ENCODE data around the gene MMEL1. TPM values are rescaled to one million over a fixed set of nuclear protein-coding genes. Genes with fewer than 3 reads are reported as not detected.

Gene MMEL1
- total RNA-seq, 1 donor from 2014 or later: 3.4 TPM

DNA sequence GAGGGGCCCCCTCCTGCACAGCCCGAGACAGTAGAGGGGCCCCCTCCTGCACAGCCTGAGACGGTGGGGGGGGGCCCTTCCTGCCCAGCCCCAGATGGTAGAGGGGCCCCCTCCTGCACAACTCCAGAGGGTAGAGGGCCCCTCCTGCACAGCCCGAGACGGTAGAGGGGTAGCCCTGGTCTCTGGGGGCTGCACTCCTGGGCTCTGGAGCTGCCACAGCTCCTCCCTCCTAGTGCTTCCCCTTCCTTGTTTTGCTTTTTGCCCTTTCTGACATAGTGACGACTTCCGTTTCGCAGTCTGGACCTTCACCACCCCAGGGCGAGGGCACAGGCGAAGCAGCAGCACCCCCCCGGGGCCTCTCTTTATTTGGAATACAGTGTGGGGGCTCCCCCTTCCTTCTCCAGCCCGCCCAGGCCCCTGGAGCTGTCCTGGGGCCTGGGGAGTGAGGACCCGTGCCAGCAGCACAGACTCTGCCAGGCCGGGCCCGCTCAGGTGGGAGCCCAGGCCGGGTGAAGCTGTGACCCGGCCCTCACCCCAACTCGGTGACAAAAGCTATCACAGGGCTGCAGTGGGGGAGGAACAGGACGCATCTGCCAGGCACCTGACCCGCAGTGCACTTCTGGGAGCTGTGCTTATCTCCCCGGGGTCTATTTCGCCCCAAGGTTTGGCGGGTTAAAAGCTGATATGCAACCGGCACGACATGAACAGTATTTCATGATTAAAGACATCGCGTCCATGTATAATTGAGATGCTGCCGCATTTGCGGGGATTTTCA is 47.3 kb downstream of the MMEL1 start:
- TF ChIP-seq, protein P1, sequence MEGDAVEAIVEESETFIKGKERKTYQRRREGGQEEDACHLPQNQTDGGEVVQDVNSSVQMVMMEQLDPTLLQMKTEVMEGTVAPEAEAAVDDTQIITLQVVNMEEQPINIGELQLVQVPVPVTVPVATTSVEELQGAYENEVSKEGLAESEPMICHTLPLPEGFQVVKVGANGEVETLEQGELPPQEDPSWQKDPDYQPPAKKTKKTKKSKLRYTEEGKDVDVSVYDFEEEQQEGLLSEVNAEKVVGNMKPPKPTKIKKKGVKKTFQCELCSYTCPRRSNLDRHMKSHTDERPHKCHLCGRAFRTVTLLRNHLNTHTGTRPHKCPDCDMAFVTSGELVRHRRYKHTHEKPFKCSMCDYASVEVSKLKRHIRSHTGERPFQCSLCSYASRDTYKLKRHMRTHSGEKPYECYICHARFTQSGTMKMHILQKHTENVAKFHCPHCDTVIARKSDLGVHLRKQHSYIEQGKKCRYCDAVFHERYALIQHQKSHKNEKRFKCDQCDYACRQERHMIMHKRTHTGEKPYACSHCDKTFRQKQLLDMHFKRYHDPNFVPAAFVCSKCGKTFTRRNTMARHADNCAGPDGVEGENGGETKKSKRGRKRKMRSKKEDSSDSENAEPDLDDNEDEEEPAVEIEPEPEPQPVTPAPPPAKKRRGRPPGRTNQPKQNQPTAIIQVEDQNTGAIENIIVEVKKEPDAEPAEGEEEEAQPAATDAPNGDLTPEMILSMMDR (IDR thresholded peaks at IDR 0.05; ENCODE audit: unreplicated experiment): no peak
- no peaks in the 10 kb centered on the region for H3K27me3 Mint-ChIP-seq (ENCODE audit: low read depth)
- no peaks in the 10 kb centered on the region for H3K36me3 Mint-ChIP-seq
- peaks cover 30% of the 10 kb centered on the region for H3K4me1 Mint-ChIP-seq
- H3K4me3 Mint-ChIP-seq: peak overlapping the region; percentile 81
- no peaks in the 10 kb centered on the region for H3K9me3 Mint-ChIP-seq
- peak overlapping the region; percentile 94 for H3K27ac Mint-ChIP-seq
- peak in 1 of 2 experiments; percentile 35 for DNase-seq (ENCODE audit: low spot score in 2 of 2, unreplicated experiment in 2 of 2)

GRCh38 chr1:2584686-2585317 is 48.0 kb downstream of the MMEL1 start:
- Mint-ChIP-seq H3K9me3 (no peaks in the 10 kb centered on the region), H3K36me3 (no peaks in the 10 kb centered on the region), H3K4me3 (peak overlapping the region; percentile 81), H3K27ac (peak overlapping the region; percentile 57), H3K27me3 (ENCODE audit: low read depth) (no peaks in the 10 kb centered on the region), H3K4me1 (peaks cover 30% of the 10 kb centered on the region)
- DNase-seq (ENCODE audit: low spot score in 2 of 2, unreplicated experiment in 2 of 2): no peak
- TF ChIP-seq, protein P1 (IDR thresholded peaks at IDR 0.05; ENCODE audit: unreplicated experiment): no peak

- Mint-ChIP-seq H3K4me3 (peak overlapping the region; percentile 81), H3K27ac (peak overlapping the region; percentile 57), H3K9me3 (no peaks in the 10 kb centered on the region), H3K4me1 (peaks cover 31% of the 10 kb centered on the region), H3K27me3 (ENCODE audit: low read depth) (no peaks in the 10 kb centered on the region), H3K36me3 (no peaks in the 10 kb centered on the region)
- TF ChIP-seq, protein P1 (IDR thresholded peaks at IDR 0.05; ENCODE audit: unreplicated experiment): no peak
- DNase-seq (ENCODE audit: low spot score in 2 of 2, unreplicated experiment in 2 of 2): no peak
Measured at GRCh38 chr1:2583871-2584351, 48.9 kb downstream of the MMEL1 start.

DNA sequence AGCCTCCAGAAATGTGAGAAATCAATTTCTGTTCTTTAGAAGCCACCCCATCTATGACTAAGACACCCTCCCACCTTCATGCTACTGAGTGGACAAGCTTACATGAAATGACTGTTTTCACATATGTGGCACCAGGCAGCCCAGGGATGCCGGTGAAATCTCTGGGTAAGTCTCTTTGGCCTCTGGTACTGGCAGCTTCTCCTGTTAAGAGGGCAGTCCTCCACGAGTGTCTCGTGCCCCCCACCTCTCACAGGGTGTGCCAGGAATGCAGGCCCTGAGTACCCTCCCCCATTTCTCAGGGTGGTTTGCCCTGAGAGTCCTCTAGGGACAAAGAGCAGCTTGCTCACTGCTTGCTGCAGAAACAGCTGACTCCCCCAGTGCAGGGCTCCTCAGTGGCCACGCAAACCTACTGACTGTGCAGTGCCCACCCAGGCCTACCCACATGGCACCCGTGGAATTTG is 49.5 kb downstream of the MMEL1 start:
- Mint-ChIP-seq H3K36me3 (no peaks in the 10 kb centered on the region), H3K4me3 (no peak overlapping the region), H3K4me1 (peaks cover 37% of the 10 kb centered on the region), H3K9me3 (no peaks in the 10 kb centered on the region), H3K27me3 (ENCODE audit: low read depth) (no peaks in the 10 kb centered on the region), H3K27ac (peak overlapping the region; percentile 57)
- peak in 1 of 2 experiments; percentile 18 for DNase-seq (ENCODE audit: low spot score in 2 of 2, unreplicated experiment in 2 of 2)
- TF ChIP-seq, protein P1 (IDR thresholded peaks at IDR 0.05; ENCODE audit: unreplicated experiment): no peak

DNA sequence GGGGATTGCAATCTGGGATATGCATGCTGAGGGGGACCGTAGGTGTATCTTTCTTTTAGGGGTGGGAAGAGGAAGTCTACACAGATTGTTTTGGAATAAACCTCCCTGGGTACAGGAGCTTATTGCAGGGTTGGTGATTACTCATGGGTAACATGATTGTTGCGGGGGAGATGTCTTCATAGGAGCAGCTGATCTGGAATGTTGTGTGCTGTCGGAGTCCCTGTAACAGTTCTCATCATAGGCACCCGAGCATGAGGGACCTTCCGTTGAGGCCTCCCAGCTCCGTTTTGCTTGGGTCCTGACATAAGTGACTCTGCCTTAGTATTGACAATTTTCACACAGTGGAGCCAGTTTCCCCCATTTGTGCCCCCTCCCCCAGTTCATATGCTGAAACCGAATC is 50.4 kb downstream of the MMEL1 start:
- Mint-ChIP-seq H3K36me3 (no peaks in the 10 kb centered on the region), H3K4me3 (no peak overlapping the region), H3K27ac (no peak overlapping the region), H3K27me3 (ENCODE audit: low read depth) (no peaks in the 10 kb centered on the region), H3K9me3 (no peaks in the 10 kb centered on the region), H3K4me1 (peaks cover 39% of the 10 kb centered on the region)
- no peak for DNase-seq (ENCODE audit: low spot score in 2 of 2, unreplicated experiment in 2 of 2)
- TF ChIP-seq, protein P1 (IDR thresholded peaks at IDR 0.05; ENCODE audit: unreplicated experiment): no peak
